ENCODE data around the gene ZNF780A.
"Not testable (repeated sequence)": the region's sequence is repeated elsewhere in the genome, so short reads cannot be mapped to it uniquely, and the experiment has no call there.

Gene ZNF780A

DNA sequence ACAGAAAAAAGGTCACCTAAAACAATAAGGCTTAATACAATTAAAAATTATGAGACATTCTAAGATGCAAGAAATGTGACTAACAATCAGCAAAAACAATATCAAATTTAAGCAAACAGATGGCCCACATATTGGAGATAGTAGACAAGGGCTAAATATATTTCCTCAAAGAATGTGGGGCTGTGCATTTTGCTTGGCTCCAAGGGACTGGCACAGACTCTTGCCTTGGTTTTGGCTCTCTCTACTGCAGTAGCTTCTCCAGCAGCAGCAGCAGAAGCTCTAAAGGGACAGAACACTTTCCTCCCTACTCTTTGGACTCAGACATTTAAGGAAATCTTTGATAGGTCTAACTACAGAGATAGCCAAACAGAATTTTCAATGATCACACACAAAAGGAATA, 38.2 kb upstream of the ZNF780A start:
- no peak for DNase-seq (ENCODE audit: extremely low read depth, low read depth)
- TF ChIP-seq, protein P1, sequence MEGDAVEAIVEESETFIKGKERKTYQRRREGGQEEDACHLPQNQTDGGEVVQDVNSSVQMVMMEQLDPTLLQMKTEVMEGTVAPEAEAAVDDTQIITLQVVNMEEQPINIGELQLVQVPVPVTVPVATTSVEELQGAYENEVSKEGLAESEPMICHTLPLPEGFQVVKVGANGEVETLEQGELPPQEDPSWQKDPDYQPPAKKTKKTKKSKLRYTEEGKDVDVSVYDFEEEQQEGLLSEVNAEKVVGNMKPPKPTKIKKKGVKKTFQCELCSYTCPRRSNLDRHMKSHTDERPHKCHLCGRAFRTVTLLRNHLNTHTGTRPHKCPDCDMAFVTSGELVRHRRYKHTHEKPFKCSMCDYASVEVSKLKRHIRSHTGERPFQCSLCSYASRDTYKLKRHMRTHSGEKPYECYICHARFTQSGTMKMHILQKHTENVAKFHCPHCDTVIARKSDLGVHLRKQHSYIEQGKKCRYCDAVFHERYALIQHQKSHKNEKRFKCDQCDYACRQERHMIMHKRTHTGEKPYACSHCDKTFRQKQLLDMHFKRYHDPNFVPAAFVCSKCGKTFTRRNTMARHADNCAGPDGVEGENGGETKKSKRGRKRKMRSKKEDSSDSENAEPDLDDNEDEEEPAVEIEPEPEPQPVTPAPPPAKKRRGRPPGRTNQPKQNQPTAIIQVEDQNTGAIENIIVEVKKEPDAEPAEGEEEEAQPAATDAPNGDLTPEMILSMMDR (IDR thresholded peaks at IDR 0.05; ENCODE audit: low read depth, low read length), result no peak

- no peak for DNase-seq (ENCODE audit: extremely low read depth, low read depth)
- TF ChIP-seq, protein P1 (IDR thresholded peaks at IDR 0.05; ENCODE audit: low read depth, low read length), result no peak
Measured at GRCh38 chr19:40119380-40119779, 28.6 kb upstream of the ZNF780A start.

DNA sequence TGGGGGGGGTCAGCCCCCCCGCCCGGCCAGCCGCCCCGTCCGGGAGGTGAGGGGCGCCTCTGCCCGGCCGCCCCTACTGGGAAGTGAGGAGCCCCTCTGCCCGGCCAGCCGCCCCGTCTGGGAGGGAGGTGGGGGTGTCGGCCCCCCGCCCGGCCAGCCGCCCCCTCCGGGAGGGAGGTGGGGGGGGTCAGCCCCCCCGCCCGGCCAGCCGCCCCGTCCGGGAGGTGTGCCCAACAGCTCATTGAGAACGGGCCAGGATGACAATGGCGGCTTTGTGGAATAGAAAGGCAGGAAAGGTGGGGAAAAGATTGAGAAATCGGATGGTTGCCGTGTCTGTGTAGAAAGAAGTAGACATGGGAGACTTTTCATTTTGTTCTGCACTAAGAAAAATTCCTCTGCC, 27.9 kb upstream of the ZNF780A start:
- not testable (repeated sequence) for DNase-seq (ENCODE audit: extremely low read depth, low read depth)

- DNase-seq (ENCODE audit: extremely low read depth, low read depth), result no peak
- TF ChIP-seq, protein P1 (IDR thresholded peaks at IDR 0.05; ENCODE audit: low read depth, low read length), result no peak
Measured at GRCh38 chr19:40116075-40116474, 25.3 kb upstream of the ZNF780A start.

DNA sequence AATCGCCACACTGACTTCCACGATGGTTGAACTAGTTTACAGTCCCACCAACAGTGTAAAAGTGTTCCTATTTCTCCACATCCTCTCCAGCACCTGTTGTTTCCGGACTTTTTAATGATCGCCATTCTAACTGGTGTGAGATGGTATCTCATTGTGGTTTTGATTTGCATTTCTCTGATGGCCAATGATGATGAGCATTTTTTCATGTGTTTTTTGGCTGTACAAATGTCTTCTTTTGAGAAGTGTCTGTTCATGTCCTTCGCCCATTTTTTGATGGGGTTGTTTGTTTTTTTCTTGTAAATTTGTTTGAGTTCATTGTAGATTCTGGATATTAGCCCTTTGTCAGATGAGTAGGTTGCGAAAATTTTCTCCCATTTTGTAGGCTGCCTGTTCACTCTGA, 23.4 kb upstream of the ZNF780A start:
- DNase-seq (ENCODE audit: extremely low read depth, low read depth), result not testable (repeated sequence)

DNA sequence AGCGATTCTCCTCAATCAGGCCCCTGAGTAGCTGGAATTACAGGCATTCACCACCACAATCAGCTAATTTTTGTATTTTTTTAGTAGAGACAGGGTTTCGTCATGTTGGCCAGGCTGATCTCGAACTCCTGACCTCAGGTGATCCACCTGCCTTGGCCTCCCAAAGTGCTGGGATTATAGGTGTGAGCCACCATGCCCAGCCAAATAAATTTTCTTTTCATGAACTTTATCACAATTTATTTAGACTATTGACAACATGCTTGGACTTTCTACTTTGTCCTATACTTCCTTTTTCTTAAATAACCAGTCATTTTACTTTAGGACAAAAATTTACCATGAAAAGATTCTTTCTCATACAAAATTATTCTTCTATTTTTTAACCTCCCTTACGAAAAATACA, 21.5 kb upstream of the ZNF780A start:
- not testable (repeated sequence) for DNase-seq (ENCODE audit: extremely low read depth, low read depth)

DNA sequence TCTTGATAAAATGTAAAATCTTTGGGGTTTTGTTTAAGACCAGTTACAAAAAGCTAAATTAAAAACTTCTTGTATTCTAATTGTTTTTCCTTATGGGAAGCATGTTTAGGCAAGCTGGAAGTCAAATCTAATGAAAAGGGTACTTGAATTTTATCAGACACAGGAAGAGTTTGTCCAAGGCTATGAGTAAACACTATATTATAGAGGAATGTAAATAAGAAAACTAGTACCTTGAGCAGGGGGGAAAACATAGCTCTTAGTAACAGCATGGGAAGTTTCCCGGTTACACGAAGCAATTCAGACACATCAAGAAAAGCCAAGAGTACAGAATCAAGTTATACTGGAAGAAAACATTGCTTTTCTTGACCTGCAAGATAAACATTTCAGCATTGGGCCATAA, 19.8 kb upstream of the ZNF780A start:
- DNase-seq (ENCODE audit: extremely low read depth, low read depth), result no peak
- TF ChIP-seq, protein P1 (IDR thresholded peaks at IDR 0.05; ENCODE audit: low read depth, low read length), result no peak

DNA sequence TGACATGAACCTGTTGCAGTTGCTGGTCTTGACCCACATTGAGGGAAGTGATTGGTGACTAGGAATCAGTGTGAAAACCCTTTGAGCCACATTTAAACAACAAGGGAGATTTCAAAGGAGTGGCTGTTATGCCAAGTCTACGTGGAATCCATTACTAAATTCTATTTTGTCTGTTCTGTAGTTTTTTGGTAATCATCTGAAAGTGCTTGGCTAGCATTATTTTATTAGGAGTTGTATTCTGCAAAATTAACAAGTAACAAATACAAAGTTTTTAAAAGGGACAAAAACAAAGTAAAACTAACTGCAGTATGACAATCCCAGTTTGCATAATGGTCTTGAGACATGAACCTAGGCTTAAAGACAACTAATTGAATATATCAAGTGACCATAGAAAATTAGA, 14.0 kb upstream of the ZNF780A start:
- DNase-seq (ENCODE audit: extremely low read depth, low read depth), result no peak
- TF ChIP-seq, protein P1 (IDR thresholded peaks at IDR 0.05; ENCODE audit: low read depth, low read length), result no peak

- DNase-seq (ENCODE audit: extremely low read depth, low read depth), result no peak
- TF ChIP-seq, protein P1 (IDR thresholded peaks at IDR 0.05; ENCODE audit: low read depth, low read length), result no peak
Measured at GRCh38 chr19:40103600-40103999, 12.9 kb upstream of the ZNF780A start.
